ENCODE measurements around the gene RAVER1.

DNA sequence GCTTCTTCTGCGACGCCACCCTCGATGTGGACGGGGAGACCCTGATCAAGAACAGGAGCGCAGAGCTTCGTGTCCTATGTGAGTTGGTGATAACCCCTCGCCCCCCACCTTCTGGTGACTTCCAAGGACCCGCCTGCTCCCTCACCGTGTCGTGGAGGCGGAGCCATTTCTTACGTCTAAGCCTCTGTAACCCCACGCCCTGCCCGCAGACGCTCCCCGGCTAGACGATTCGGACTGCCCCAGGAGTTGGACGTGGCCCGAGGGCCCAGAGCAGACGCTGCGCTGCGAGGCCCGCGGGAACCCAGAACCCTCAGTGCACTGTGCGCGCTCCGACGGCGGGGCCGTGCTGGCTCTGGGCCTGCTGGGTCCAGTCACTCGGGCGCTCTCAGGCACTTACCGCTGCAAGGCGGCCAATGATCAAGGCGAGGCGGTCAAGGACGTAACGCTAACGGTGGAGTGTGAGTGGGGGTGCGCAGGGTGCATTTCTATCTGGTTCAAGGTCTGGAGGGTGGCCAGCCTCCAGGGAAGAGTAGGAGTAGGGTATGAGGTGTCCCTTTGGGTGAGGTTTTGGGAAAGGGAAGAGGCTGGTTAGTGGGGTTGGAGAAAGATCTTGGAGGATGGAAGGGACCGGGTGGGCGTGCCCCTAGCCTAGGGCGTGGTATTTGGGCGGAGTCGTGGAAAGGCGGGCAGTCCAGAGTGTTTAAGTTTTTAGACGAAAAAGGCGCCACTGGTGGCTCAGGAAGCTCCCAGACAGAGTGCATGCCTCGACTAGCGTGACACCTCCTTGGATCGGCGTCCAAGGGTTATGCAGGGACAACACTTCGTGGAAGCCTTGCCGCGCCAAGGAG is 40.3 kb downstream of the RAVER1 start:
- no peak for TF ChIP-seq CTCF (IDR thresholded peaks at IDR 0.05; ENCODE audit: control extremely low read depth in 1 of 3, insufficient read depth in 1 of 3, low read depth in 1 of 3, low read length in 3 of 3)
- TF ChIP-seq RNF2 (IDR thresholded peaks at IDR 0.05; ENCODE audit: borderline replicate concordance, low read depth, low read length, missing control alignments, poor library complexity, severe bottlenecking): no peak
- TF ChIP-seq TCF12 (IDR thresholded peaks at IDR 0.05; ENCODE audit: low read depth, low read length): no peak
- no peak for TF ChIP-seq E2F6 (IDR thresholded peaks at IDR 0.05)
- no peak for TF ChIP-seq POLR2A (IDR thresholded peaks at IDR 0.05; ENCODE audit: control extremely low read depth in 1 of 2, low read depth in 2 of 2, low read length in 2 of 2)
- TF ChIP-seq RAD21 (IDR thresholded peaks at IDR 0.05 in 1 of 2, conservative IDR thresholded peaks at IDR 0.05 in 1 of 2; ENCODE audit: low read depth in 2 of 2, low read length in 2 of 2): no peak
- TF ChIP-seq SRF (IDR thresholded peaks at IDR 0.05; ENCODE audit: low read depth, low read length): no peak
- no peak for TF ChIP-seq POLR2AphosphoS5 (IDR thresholded peaks at IDR 0.05; ENCODE audit: low read depth, low read length)
- TF ChIP-seq JUN (IDR thresholded peaks at IDR 0.05; ENCODE audit: low read depth, low read length): no peak
- TF ChIP-seq MAFK (IDR thresholded peaks at IDR 0.05; ENCODE audit: low read depth, low read length): no peak

All from H1 (cell line).